Astrocyte of the hippocampus (primary cell): ENCODE measurements around the gene IGFBPL1.

Experiments
- DNase-seq: peaks from one replicate; pipeline ENCODE4 v3.0.0; 2011; ENCODE audit warnings: low read depth, low spot score

Gene IGFBPL1

DNA sequence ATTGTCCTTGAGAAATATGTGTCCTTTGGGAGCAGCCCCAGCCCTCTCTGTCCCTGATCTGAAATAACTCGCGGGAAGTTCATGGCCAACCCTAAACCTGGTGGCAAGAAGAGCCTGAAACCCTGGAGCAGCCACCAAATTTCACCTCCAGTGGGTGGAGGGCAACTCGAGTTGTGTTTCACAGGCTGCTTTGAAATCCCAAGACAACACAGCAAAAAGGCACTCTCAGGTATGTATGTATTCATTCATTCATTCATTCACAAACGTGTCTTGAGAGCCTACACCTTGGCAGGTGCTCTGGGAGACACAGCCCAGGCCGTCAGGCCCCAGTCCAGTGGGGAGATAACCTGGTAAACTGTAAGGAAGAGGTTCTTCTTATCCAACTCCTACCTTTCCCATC lies 67.4 kb downstream of the IGFBPL1 start:
- DNase-seq = no peak
